Inferior parietal cortex (tissue), 1 donor: ENCODE measurements around the gene OSBPL7.
A peak's percentile ranks its signal among the peaks of the same experiment; 100 is the strongest.

Source experiments
- DNase-seq: peaks from one replicate; pipeline ENCODE4 v3.0.0-alpha.2; 2016; ENCODE audit errors: extremely low spot score

Gene OSBPL7

DNA sequence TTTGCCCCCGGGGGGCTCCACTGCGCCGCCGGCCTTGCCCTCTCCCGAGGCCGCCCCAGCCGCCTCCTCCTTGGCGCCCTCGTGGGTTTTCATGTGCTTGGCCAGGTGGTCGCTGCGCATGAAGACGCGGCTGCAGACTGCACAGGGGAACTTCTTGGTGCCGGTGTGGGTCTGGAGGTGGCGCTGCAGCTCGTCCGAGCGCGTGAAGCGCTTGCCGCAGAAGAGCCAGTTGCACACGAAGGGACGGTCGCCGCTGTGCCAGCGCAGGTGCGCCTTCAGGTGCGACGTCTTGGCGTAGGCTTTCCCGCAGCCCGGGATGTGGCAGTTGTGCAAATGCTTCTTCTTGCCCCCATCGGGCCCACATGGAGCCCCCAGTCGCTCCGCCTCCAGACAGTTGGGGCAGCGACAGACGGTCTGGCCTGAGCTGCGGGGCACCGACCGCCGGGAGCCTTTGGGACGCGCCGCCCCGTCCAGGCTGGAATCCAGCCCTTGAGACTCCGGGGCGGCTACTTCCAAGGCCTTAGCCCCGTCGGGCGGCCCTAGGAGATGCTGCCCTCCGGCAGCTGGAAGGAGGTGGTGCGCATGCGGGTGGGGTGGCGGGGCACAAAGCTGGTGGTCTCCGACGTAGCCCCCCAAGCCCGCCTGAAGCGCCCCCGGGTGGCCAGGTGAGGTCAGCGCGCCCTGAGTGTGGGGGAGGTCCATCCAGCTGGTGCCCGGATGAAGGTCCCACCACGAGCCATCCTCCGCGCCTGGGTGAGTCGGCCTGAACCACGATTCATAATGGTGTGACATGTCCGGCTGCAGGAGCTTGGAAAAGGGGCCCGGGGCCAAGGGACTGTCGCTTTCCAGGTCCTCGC, 26.0 kb upstream of the OSBPL7 start:
- no peak for DNase-seq

DNA sequence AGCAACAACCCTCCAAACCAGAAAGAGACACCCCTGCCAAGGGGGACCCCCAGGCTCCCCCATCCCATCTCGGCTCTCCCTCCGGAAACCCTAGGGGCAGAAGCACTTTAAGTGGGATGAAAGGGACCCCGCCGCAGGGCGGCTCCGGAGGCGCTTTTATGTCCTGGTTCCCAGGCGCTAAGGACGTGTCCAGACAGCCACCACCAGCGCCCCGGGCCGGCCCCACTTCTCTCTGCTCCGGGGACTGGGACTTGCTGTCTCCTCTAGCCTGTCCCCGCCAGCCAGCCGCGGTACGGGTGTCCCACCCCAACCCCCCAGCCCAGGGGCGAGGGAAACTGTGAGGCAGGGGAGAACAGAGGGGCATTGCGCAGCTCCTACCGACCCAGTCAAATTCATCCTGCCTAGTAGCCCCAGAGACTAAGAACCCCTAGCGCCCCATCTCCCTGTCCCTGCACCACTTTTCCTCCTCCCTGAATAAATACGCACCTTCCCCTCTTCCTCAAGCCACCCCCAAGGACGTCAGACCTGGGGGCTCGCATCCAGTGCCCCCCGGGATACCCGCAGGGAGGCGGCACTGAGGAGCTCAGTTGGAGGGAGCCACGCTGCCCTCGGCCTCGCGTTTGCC, 25.2 kb upstream of the OSBPL7 start:
- DNase-seq: no peak

DNA sequence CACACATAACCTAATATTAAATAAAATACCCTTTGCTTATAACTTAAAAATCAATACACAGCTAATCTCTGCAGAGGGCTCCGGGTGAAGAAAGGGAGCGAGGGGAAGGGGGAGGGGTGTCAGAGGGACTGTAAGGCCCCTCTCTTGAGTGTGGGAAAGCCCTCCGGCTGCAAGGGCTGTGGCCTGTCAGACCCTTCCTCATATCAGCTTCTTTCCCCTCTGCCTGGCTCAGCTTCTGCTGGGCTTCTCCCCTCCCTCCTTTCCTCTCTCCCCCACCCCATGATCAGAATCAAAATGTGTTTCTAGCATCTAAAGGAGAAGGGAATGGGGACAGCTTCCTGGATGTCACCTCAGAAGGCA, 24.1 kb upstream of the OSBPL7 start:
- no peak for DNase-seq

DNA sequence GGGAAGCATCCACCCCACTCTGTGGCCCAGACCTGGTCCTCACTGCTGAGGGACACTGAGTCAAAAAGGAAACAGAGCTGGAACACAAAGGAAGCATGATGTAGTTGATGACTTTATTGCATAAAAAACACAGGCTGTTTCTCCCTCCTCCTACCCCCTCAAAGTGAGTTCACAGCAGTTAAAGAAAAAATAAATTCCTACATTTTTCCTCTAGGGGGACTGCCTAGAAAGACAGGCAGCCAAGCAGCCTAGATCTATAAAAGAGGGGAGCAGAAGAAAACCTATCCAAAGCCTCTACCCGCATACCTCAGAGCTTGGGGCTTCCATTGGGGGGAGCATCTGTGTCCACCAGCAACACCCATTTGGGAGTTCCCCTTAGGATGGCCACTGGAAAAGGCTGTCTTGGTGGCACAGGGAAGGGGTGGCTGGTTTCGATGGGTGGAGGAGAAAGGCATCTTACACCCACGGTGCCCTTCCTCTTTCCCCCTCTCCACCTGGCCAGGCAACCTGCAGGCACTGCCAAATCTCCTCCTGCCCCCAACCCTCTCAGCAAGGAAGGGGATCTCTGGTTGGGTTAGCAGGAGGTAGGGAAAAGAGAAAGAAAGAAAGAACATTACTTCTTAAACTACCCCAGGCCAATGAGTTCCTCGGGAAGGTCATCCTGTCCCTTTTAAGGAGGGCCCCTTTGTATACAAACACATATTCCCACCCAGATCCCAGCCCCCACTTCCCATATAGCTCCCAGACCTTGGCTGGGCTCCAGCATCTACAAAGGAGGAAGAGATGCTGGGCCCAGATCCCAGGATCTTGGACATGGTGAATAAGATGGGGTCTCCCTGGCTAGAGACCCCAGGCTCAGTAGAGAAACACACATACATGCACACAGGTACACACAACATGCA, 23.5 kb upstream of the OSBPL7 start:
- DNase-seq: no peak

DNA sequence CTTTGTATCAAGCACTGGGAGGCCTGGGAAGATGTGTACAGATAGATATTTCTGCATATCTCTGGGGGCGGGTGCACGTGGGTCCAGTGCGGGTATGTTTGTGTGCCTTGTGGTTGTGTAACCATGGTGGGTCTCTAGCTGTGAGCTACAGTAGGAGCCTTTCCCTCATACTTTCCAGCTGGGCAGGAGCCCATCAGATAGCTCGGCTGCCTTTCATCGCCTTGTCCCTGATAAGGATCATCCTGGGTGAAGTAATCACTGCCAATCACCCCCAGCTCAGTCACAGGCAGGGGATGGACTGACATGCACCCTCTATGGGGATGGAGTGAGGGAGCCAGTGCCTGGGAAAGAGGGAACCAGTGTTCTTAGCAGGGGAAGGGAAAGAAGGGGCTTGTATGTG, 22.6 kb upstream of the OSBPL7 start:
- no peak for DNase-seq

DNA sequence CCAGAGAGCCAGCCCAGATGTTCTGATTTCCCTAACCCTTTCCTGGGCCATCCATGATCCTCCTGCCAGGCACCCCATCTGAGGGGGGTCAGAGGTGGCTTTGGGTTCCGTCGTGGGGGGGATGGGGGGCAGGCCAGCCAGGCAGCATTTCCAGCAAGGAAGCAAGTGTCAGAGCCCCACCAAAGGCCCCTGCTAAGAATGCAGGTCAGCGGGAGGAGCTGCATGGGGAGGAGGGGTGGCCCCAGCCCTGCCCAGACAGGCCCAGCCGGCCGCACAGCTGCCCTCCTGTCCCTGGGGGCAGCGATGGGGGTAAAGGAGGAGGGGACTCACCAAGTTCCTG, 21.8 kb upstream of the OSBPL7 start:
- no peak for DNase-seq

DNA sequence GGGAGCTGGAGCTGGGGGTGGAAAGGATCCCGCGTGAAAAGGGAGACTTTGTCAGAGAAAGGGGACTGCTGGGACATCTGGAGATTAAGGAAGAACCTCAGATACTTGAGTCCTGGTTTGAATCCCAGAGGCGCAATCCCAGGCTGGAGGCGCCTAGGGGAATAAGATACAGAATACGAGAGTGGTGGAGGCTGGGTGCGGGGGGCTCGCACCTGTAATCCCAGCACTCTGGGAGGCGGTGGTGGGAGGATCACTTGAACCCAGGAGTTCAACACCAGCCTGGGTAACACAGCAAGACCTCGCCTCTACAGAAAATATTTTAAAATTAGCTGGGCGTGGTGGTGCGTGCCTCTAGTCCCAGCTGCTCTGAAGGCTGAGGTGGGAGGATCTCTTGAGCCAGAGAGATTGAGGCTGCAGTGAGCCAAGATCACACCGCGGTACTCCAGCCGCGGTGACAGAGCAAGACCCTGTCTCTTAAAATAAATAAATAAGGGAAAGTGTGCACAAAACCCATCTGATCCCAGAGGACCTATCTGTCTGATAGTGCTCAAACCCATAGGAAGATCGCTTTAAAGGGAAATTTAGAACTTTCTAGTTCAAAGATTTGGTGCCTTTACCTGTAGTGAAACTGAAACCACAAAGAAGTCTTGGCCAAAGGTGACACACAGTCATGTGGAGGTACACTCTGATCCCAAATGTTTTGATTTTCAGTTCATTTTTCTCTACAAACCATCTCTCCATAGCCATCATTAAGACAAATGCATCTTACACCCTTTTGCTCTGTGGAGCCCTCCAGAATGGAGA, 20.1 kb upstream of the OSBPL7 start:
- DNase-seq: no peak

DNA sequence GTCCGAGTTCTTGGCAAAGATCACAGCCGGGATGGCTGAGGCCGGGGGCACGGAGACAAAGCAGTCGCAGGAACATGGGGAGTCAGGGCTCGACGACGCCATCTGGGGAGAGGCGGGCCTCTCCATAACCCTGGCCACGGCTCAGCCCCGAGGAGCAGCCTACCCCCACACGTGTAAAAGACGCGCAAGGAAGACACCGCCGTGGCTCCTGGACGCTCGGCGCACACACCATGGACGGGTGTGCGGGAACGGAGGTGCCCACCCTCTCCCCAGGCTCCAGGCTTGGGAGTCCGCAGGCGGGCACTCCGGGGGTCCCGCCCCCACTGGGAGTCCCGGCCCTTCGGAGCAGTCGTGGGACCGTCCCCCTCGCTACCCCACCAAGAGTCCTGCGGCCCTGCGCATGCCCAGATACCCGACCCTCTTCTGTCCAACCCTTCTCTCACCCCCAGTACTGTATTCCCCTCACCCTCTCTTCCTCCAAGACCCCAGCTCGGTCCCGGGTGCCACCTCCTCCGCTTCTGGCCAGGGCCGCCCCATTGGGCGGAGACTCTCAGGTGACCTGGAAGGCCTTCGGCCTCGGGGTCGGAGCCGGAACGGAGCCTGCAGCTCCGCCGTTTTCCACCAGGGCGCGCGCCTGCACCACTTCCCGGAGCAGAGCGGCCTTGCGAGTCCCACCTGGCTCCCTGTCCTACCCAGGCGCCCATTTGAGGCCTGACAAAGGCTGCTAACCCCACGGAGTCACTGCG, 19.3 kb upstream of the OSBPL7 start, which contains the start of gene SCRN2:
Gene SCRN2 (minus strand): TSS at position 532 of the 746 bp plus-strand sequence. CDS start 430 bp downstream, at position 102.
- DNase-seq: peak; percentile 82

DNA sequence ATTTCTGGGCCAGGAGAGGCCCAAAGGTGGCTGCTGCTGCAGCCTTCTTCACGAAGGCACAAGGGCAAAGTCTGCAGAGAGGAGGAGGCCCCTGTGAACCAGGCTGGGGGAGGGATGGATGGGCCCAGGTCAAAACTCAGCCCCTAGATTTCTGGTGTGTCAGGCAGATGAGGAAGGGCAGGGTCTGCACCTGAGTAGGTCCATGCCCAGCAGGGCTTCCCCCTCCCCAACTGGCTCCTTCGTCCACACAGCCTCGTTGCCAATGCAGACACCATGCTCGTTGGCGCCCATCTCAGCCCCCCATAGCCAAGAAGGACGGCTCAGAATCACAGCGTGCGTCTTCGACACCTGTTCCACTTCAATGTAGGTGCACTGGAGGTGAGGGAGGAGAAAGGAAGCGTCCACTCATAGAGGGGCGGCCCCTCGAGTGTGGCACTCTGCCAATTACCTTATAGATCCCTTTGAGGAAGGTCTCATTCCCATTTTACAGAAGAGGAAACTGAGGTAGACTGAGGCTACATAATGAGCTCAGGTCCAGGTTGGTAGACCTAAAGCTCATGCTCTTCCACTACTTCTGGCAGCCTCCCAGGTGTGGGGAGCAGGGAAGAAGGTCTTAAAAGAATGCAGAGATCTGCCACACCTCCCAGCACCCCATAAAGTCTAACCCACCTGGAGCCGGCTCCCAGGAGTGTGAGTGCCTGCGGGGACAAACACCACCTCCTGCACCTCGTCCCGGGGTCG, 18.6 kb upstream of the OSBPL7 start:
- no peak for DNase-seq

DNA sequence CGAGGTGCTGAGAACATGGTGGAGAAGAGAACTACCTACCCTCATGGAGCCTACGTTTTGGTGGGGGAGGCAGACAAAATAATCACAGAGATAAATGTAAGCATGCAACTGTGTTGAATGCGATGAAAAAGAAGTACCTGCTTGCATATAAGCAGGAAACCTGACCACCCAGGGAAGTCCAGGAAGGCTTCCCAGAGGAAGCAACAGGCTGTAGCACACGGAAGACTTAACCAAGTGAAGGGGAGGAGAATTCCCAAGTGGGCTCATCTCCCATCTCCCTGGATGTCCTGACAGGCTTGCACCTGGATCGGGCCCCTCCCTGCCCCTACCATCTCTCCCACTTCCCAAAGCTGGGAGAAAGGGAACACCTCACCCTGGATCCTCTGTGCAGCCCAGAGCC, 17.5 kb upstream of the OSBPL7 start:
- DNase-seq: no peak

DNA sequence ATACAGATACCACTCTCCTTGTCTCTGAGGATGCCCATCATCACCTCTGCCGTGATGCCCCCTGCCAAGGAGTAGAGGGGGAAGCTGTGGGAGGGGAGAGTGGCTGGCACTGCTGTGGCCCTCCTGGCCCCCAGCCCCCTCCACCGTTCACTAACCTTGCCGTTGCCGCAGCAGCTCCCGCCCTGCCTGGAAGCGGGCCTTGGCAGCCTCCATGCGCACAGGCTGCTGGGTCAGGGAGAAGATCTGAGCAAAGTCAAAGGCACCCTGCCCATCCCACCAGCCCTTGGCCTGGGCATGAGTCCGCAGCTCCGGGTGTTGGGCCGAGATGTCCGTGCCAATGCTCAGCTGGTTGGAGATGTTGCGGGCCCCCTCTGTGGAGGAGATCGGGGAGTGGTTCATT, 17.0 kb upstream of the OSBPL7 start:
- no peak for DNase-seq

DNA sequence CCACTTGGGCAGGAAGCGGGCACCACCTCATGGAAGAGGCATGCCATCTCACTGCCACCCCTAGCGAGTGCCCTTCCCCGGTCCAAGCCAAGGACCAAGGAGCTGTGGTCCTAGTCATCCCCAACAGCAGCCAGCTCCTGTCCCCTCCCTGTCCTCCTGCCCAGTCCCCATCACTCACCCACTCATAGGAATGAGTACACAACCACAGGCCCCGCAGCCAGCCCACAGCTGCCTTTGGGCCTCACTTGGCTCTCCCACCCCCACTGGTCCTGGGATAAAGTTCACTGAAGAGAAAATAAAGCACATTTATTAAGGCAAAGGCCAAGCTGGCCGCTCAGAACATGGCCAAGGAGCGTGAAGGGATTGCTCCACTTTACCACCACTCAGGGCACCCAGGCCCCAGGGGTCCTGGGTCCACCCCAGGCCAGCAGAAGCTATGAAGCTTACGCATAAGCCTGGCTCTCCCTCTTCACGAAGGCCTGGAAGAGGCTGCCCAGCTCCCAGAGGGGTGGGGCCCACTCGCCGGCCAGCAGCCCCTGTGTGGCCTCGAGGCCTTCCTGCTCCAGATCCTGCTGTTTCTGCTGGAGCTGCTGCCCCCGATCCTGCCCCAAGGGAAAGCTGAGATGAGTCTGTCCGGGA, 15.9 kb upstream of the OSBPL7 start:
- no peak for DNase-seq

DNA sequence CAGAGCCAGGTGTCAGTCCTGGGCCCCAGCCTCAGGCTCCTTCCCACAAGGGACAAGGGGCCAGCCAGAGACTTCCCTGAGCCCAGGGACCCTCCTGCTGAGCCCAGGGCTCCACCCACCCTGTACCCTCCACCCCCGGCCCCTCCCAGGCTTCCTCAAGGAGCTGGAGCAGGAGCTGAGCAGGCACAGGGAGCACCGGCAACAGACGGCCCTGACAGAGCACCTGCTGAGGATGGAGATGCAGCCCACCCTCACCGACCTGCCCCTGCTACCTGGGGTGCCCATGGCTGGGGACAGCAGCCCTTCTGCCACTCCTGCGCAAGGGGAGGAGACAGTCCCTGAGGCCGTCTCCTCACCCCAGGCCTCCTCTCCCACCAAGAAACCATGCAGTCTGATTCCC, 15.0 kb upstream of the OSBPL7 start:
- DNase-seq: no peak

DNA sequence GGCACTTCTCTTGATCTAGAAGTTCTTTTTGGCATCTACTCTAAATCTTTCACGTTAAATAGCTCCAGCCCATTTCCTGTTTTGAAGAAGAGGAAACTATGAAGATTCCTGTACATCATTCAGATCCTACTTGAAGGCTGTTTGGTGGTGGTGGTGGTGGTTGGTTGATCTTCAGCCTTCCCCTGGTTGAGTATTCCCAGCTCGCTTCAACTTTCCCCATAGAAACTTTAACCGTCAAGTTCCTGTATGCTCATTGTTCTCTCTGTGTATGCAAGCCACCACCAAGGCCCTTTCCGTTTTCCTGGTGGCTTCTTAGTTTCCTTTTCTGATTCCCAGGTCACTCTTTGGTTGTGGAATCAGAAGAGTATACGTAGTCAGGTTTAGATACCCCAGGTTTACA, 13.2 kb upstream of the OSBPL7 start:
- DNase-seq: no peak

DNA sequence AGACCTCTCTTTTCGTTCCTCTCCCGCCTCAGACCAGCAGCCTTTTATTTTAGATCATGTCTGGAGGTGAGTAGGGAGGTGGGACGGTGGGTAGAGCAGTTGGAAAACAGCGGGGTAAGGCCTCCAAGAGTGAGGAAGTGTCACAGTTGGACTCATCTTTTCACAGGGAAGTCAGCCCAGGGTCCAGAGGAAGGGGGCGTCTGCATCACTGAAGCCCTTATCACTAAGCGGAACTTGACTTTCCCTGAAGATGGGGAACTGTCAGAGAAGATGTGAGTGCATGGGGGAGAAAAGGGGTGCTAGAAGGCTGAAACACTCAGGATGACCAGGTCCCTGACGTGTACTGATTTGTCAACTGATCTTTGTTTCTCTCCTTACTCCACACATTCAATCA, 10.3 kb upstream of the OSBPL7 start:
- DNase-seq: no peak

DNA sequence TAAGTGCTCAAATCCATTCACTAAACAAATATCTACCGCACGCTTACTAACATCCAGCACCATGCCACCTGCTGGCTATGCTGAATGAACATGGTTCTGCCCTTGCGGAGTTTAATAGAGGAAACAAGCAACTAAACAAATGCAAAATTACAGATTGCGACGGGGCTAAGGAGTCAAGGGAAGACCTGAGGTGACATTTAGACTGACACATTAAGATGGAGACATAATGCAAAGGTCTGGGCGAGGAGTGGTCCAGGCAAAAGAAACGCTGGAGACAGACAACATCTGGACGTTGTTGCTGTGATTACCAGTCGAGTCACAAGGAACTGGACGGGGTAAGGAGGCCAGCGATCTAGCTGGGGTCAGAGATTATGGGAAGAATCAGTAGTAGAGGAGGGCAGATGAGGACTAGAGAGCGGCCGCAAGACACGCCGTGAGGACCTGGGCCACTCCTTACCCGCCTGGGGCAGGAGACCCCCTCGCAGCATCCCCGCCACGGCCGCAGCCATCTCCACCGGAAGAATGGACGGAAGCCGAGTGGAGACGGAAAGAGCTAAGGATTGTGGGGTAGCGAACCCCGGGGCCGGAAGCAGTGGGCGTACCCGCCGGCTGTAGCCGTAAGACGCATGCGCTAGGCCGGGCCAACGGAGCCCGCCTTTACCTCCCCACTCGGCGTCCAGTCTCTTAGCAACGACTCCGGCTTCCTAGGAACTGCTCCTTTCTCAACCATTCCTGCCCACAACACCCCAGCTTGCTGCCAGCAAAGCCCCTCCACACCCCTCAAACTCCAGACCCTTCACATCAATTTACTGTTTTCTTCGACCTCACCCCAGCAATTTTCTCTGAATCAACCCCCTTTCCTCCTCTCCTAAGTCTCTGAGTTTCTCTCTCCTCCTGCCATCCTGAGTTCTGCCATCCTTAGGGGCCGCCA, 9.7 kb upstream of the OSBPL7 start, which contains the start of the genes LRRC46 and MRPL10:
Gene LRRC46 (plus strand): TSS at position 668 of the 931 bp plus-strand sequence. CDS start 320 bp downstream, outside the sequence.
Gene MRPL10 (minus strand): TSS at position 539 of the 931 bp plus-strand sequence. CDS start 30 bp downstream, at position 509.
- DNase-seq: peak; percentile 95

DNA sequence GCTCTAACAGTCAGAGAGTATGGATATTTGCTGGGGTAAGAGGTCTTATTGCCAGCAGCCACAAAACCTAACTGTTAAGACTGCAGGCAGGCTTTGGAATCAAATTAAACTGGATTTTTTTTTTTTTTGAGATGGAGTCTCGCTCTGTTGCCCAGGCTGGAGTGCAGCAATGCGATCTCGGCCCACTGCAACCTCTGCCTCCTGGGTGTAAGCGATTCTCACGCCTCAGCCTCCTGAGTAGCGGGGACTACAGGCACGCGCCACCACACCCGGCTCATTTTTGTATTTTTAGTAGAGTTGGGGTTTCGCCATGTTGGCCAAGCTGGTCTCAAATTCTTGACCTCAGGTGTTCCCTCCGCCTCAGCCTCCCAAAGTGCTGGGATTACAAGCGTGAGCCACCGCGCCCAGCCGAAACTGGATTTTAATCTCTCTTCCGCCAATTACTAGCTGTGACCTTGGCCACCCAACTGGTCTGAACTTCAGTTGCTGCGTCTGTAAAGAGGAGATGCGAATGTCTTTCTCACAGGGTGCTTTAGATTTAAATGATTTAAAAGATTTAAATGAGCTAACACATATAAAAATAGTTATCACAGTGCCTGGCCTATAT, 8.9 kb upstream of the OSBPL7 start:
- DNase-seq: no peak

DNA sequence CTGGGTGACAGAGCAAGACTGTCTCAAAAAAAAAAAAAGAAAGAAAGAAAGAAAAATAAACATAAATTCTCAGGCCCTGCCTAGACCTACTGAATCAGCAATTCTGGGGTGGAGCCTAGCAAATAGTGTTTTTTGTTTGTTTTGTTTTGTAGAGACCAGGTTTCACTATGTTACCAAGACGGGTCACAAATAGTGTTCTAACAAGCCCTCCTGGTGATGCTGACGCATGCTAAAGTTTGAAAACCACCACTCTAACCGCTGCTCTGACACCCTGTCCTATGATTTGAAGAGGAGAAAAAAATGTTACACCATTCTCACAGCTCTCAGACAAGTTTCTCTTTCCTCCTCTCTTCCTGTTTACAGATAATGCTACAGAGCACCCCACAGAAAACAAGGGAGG, 8.3 kb upstream of the OSBPL7 start:
- no peak for DNase-seq
